ENCODE measurements around the gene SMCP. TPM values are rescaled to one million over a fixed set of nuclear protein-coding genes. Genes with fewer than 3 reads are reported as not detected.

Gene SMCP
- total RNA-seq, 4 donors from 2014 or later: not detected

DNA sequence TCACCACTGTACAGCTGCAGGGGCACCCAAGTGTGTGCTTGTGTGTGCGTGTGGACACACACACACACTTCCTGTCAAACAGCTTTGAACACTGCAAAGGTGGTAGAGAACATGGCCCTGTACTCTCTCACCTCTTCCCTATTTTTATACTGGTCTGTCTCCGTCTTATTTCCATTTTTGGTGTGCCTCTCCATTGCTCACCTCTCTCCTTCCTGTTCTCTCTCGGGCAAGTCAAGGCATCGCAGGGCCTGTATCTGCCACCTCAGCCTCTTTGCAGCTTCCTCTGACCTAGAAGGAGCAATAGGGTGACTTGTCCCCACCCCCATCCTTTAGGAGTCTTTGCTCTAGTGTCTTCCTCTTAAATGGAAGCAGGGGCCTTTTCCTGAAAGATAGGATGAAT lies 2.2 kb downstream of the SMCP start:
- H3K4me3 ChIP-seq: no peak overlapping the region
- H3K27ac ChIP-seq: no peak overlapping the region
- H3K27me3 ChIP-seq: no peaks in the 10 kb centered on the region
- intact Hi-C loops (cut with DNase I; ENCODE audit: low total_unique reads): no loop called here
- no peaks in the 10 kb centered on the region for H3K9me3 ChIP-seq
- H3K36me3 ChIP-seq: no peaks in the 10 kb centered on the region
- H3K4me1 ChIP-seq: no peaks in the 10 kb centered on the region
- DNase-seq: no peak
- TF ChIP-seq POLR2A (IDR thresholded peaks at IDR 0.05): no peak
- TF ChIP-seq, protein P1, sequence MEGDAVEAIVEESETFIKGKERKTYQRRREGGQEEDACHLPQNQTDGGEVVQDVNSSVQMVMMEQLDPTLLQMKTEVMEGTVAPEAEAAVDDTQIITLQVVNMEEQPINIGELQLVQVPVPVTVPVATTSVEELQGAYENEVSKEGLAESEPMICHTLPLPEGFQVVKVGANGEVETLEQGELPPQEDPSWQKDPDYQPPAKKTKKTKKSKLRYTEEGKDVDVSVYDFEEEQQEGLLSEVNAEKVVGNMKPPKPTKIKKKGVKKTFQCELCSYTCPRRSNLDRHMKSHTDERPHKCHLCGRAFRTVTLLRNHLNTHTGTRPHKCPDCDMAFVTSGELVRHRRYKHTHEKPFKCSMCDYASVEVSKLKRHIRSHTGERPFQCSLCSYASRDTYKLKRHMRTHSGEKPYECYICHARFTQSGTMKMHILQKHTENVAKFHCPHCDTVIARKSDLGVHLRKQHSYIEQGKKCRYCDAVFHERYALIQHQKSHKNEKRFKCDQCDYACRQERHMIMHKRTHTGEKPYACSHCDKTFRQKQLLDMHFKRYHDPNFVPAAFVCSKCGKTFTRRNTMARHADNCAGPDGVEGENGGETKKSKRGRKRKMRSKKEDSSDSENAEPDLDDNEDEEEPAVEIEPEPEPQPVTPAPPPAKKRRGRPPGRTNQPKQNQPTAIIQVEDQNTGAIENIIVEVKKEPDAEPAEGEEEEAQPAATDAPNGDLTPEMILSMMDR (IDR thresholded peaks at IDR 0.05): no peak

DNA sequence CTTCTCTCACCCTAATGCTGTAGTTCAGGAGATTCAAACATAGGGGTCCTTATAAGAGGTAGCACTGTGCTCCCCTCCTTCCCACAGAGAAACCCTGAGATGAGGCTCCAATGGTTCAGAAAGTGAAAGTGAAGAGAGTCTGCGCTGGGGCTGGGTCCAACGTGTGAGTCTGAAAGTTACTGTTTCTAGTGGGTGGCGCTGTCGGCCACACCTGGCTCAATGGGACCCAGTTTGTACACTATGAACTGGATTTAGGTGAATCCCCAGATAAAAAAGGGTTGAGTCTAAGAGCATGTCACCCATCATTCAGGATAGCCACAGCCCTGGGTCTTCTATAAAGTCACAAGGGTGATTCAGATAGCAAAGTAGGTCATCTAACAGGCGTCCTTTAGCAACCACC lies 2.8 kb downstream of the SMCP start:
- no peak overlapping the region for H3K4me3 ChIP-seq
- intact Hi-C loops (cut with DNase I; ENCODE audit: low total_unique reads): no loop called here
- no peak for DNase-seq
- H3K36me3 ChIP-seq: no peaks in the 10 kb centered on the region
- H3K9me3 ChIP-seq: no peaks in the 10 kb centered on the region
- TF ChIP-seq, protein P1 (IDR thresholded peaks at IDR 0.05): no peak
- TF ChIP-seq POLR2A (IDR thresholded peaks at IDR 0.05): no peak
- no peaks in the 10 kb centered on the region for H3K4me1 ChIP-seq
- no peaks in the 10 kb centered on the region for H3K27me3 ChIP-seq
- H3K27ac ChIP-seq: no peak overlapping the region

DNA sequence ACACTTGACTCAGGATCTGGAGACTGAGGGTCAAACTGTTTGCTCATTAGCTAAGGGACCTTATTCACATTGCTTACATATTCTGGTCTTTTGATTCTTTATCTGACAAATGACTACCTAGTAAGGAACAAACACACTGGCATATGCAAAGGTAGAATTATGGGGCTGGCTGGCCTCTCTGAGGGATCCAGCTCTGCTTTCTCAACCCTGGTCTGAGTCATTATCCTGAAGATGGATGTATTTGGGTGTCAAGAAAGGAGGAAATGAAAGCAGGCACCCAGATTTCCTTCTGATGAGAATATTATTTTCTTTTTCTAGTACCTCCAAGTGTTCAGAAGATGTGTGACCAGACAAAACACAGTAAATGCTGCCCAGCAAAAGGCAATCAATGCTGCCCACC lies 6.0 kb downstream of the SMCP start:
- no peak overlapping the region for H3K27ac ChIP-seq

DNA sequence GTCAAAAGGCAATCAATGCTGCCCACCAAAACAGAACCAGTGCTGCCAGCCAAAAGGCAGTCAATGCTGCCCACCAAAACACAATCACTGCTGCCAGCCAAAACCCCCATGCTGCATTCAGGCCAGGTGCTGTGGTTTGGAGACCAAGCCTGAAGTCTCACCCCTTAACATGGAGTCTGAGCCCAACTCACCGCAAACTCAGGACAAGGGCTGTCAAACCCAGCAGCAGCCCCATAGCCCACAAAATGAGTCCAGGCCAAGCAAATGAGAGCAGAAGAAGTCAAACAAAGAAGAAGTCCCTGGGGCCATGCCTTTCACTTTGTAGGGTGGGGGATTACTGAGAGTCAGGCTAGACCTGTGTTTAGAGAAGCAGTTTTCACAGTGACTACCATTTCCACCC lies 6.4 kb downstream of the SMCP start:
- TF ChIP-seq, protein P1 (IDR thresholded peaks at IDR 0.05): no peak
- TF ChIP-seq POLR2A (IDR thresholded peaks at IDR 0.05): no peak
- no peak overlapping the region for H3K27ac ChIP-seq

More for the DNA sequence above, 6.0 kb downstream of the SMCP start:
- intact Hi-C loops (cut with DNase I; ENCODE audit: low total_unique reads): no loop called here
- Histone ChIP-seq H3K27me3 (no peaks in the 10 kb centered on the region), H3K9me3 (no peaks in the 10 kb centered on the region), H3K4me1 (no peaks in the 10 kb centered on the region), H3K36me3 (no peaks in the 10 kb centered on the region), H3K4me3 (no peak overlapping the region)
- no peak for DNase-seq
- TF ChIP-seq POLR2A (IDR thresholded peaks at IDR 0.05): no peak
- TF ChIP-seq, protein P1 (IDR thresholded peaks at IDR 0.05): no peak

DNA sequence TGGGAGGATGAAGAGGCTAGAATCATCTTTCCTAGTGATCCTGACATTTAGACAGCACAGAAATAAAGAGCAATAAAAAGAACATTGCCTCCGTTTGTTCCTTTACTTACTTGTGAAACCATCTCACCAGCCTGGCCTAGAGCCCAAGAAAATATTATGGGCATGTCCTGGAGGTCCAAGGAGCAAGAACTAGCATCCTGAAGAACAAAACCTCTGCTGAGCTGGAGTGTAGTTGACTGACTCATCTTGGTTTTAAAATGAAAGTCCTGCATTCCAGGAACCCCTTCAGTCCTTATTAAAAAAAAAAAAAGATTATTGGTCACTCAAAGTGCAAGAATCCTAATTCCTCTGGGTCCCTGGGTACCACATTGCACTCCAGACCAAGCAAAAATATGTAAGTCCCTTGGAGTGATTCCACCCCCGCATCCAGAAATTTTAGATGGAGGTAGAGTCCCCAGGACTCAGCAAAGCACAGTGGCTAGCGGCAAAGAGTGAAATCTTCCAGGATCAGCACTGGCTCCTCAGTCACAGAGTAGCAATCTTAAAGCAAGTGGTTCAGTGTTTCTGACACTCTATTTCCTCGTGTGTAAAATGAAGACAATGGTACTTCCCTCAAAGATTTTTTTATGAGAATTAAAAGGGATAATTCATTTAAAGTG lies 7.0 kb downstream of the SMCP start:
- TF ChIP-seq POLR2A (IDR thresholded peaks at IDR 0.05): no peak
- TF ChIP-seq, protein P1 (IDR thresholded peaks at IDR 0.05): no peak
- no peak overlapping the region for H3K4me3 ChIP-seq

More for the DNA sequence above, 6.4 kb downstream of the SMCP start:
- Histone ChIP-seq H3K36me3 (no peaks in the 10 kb centered on the region), H3K4me1 (no peaks in the 10 kb centered on the region), H3K27me3 (no peaks in the 10 kb centered on the region), H3K4me3 (no peak overlapping the region), H3K9me3 (no peaks in the 10 kb centered on the region)
- intact Hi-C loops (cut with DNase I; ENCODE audit: low total_unique reads): no loop called here
- no peak for DNase-seq

More for the DNA sequence above, 7.0 kb downstream of the SMCP start:
- no peaks in the 10 kb centered on the region for H3K36me3 ChIP-seq
- intact Hi-C loops (cut with DNase I; ENCODE audit: low total_unique reads): no loop called here
- no peaks in the 10 kb centered on the region for H3K27me3 ChIP-seq
- H3K4me1 ChIP-seq: no peaks in the 10 kb centered on the region
- H3K27ac ChIP-seq: no peak overlapping the region
- H3K9me3 ChIP-seq: no peaks in the 10 kb centered on the region
- no peak for DNase-seq
